Natural killer cell treated with Interleukin-12 subunit alpha and Interleukin-12 subunit beta and Interleukin-15 and Interleukin-18, amount 100 ng/mL, for 72 hours (primary cell): ENCODE data around the gene MPV17. TPM values are rescaled to one million over a fixed set of nuclear protein-coding genes. Genes with fewer than 3 reads are reported as not detected.

ENCODE experiments used
- ATAC-seq, 2 donors: fragments of 150-1000 bp; cut with Tn5 transposase in 1 of 2; sonication (Bioruptor Pico), chemical (Tn5 transposase) in 1 of 2; 2 replicates each; pipeline ENCODE4 v1.10.0; 2021
- DNase-seq: peaks from one replicate; pipeline ENCODE4 v3.0.0; 2022; ENCODE audit warnings: low spot score
- H3K27ac Mint-ChIP-seq, 2 donors: 1 replicate in 1 of 2; 2 replicates in 1 of 2; pipeline ENCODE4 v1.8.0; 2022; ENCODE audit warnings: mixed read lengths in 2 of 2, mild to moderate bottlenecking in 1 of 2, moderate library complexity in 1 of 2
- H3K27me3 Mint-ChIP-seq, 2 donors: 1 replicate in 1 of 2; 2 replicates in 1 of 2; pipeline ENCODE4 v1.8.0; 2022; ENCODE audit warnings: mixed read lengths in 2 of 2
- H3K36me3 Mint-ChIP-seq: one replicate; pipeline ENCODE4 v1.8.0; 2022; ENCODE audit warnings: mixed read lengths
- H3K4me1 Mint-ChIP-seq, 2 donors: 1 replicate in 1 of 2; 2 replicates in 1 of 2; pipeline ENCODE4 v1.8.0; 2022; ENCODE audit warnings: low read depth in 2 of 2, mixed read lengths in 2 of 2, mild to moderate bottlenecking in 1 of 2
- H3K4me3 Mint-ChIP-seq: one replicate; pipeline ENCODE4 v1.8.0; 2022; ENCODE audit warnings: mixed read lengths
- H3K9me3 Mint-ChIP-seq: 2 replicates; pipeline ENCODE4 v1.8.0; 2022; ENCODE audit warnings: mixed read lengths
- total RNA-seq, 2 donors: library from RNA; stranded (reverse); gene quantifications; one replicate each; pipeline ENCODE4 v1.2.3, GENCODE V29; 2022

The MPV17 gene
- total RNA-seq, 2 donors from 2014 or later: 92.4 to 96.1 TPM

DNA sequence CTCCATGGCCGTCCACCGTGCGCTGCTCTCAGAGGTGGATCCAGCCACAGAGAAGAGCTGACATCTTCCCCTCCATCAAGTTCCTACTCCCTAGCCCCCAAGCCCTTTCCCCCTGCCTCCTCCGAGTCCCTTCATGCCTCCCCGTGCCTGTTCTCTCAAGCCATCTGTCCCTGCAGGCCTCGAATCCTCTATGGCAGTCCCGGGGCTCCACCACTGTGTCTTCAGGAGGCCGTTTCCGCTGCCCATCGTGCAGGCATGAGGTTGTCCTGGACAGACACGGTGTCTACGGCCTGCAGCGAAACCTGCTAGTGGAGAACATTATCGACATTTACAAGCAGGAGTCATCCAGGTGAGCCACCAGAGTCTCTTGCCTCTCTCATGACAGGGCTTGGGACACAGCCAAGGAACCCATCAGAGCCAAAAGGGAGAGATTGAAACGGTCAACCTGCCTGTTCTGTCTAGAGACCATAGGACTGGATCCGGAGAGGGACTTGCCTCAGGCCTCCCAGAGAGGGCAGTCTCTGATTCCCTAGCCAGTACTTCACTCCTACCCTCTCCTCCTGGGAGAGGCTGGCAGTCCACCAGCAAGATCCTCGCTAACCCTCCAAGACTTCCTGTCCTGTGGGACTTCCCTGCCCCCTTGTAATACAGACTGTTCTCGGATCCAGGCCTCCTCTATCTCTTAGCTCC lies 24.4 kb downstream of the MPV17 start:
- Mint-ChIP-seq H3K27ac (no peak overlapping the region), H3K27me3 (peaks cover 0 to 6% of the 10 kb centered on the region in 2 donors), H3K9me3 (no peaks in the 10 kb centered on the region)

DNA sequence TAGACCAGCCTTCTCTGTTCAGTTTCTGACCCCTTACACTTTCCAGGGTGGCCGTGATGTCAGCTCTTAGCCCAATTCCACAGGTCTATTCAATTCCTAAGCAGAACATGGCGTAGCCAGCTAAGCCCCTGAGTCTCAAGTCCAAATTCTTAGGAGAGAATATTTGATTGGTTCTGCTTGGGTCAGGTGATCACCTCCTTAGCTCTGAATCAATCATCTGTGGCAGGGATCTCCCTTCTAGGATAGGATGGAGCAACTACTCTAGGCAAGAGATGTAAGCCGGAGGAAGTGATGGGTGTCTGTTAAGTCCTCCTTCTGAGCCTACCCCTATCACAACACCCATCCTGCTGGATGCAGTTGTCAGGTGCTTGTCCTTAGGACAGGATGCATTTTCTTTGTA lies 25.7 kb downstream of the MPV17 start:
- Mint-ChIP-seq H3K9me3 (no peaks in the 10 kb centered on the region), H3K36me3 (no peaks in the 10 kb centered on the region), H3K4me1 (no peaks in the 10 kb centered on the region), H3K27ac (no peak overlapping the region), H3K27me3 (peaks cover 0 to 16% of the 10 kb centered on the region in 2 donors), H3K4me3 (no peak overlapping the region)
- ATAC-seq (no peak), DNase-seq (no peak)

More for the DNA sequence above, 24.4 kb downstream of the MPV17 start:
- Mint-ChIP-seq H3K4me3 (no peak overlapping the region), H3K4me1 (no peaks in the 10 kb centered on the region), H3K36me3 (no peaks in the 10 kb centered on the region)
- ATAC-seq (peak; percentile 13 to 22), DNase-seq (no peak)

DNA sequence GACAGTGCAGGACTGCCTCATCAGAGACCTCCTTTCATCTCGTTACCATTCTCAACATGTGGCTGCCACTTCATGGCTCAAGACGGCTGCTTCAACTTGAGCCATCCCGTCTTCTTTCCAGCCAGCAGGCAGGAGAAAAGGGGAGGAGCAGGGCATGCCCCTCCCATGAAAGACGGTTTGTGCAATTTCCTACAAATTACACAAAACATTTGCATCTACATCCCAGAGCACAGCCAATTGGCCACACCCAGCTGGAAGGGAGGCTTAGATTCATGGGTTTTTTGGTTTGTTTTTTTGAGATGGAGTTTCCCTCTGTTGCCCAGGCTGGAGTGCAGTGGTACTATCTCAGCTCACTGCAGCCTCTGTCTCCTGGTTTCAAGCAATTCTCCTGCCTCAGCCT lies 26.4 kb downstream of the MPV17 start:
- DNase-seq (no peak), ATAC-seq (no peak)
- no peak overlapping the region for H3K27ac Mint-ChIP-seq
- H3K4me1 Mint-ChIP-seq: no peaks in the 10 kb centered on the region
- H3K9me3 Mint-ChIP-seq: no peaks in the 10 kb centered on the region
- no peaks in the 10 kb centered on the region for H3K36me3 Mint-ChIP-seq
- H3K4me3 Mint-ChIP-seq: no peak overlapping the region
- H3K27me3 Mint-ChIP-seq: peaks cover 0 to 16% of the 10 kb centered on the region in 2 donors

DNA sequence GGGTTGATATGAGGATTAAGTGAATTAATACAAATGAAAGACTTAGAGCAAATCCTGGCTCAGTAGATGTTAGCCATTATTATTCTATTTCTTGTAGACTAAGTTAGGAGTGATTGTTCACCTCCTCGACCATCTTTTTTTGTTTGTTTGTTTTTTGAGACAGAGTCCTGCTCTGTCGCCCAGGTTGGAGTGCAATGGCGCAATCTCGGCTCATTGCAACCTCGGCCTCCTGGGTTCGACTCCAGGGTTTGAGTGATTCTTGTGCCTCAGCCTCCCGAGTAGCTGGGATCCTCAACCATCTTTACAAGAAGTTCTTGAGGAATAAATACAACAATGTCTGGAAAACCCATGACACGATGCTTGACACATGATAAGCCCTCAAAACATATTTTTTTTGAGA lies 28.0 kb downstream of the MPV17 start:
- DNase-seq (no peak), ATAC-seq (no peak)
- no peaks in the 10 kb centered on the region for H3K9me3 Mint-ChIP-seq
- H3K4me1 Mint-ChIP-seq: no peaks in the 10 kb centered on the region
- H3K4me3 Mint-ChIP-seq: no peak overlapping the region
- no peaks in the 10 kb centered on the region for H3K36me3 Mint-ChIP-seq
- peaks cover 0 to 16% of the 10 kb centered on the region in 2 donors for H3K27me3 Mint-ChIP-seq
- no peak overlapping the region for H3K27ac Mint-ChIP-seq

DNA sequence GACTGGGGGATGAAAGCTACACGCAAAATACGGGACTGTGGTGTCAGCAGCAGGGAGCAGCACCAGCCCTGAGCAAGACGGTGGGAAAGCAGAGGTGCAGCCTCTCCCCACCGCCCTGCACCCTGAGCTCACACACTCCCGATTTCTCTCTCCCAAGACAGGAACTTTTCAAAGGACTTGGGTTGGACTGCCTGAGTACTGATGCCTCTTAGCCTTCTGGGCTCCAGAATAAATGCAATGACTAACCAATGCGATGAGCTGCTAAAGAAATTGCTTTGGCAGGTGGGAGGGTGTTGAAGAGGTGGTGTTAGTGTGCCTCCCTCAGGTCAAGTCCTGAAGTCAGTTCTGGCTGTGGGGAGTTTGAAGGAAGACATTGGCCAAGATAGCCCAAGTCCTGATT lies 31.0 kb downstream of the MPV17 start:
- ATAC-seq: no peak
- no peak overlapping the region for H3K4me3 Mint-ChIP-seq
- H3K4me1 Mint-ChIP-seq: no peaks in the 10 kb centered on the region
- H3K27me3 Mint-ChIP-seq: peaks cover 0 to 19% of the 10 kb centered on the region in 2 donors
- DNase-seq: no peak
- H3K36me3 Mint-ChIP-seq: no peaks in the 10 kb centered on the region
- H3K27ac Mint-ChIP-seq: no peak overlapping the region
- H3K9me3 Mint-ChIP-seq: no peaks in the 10 kb centered on the region

DNA sequence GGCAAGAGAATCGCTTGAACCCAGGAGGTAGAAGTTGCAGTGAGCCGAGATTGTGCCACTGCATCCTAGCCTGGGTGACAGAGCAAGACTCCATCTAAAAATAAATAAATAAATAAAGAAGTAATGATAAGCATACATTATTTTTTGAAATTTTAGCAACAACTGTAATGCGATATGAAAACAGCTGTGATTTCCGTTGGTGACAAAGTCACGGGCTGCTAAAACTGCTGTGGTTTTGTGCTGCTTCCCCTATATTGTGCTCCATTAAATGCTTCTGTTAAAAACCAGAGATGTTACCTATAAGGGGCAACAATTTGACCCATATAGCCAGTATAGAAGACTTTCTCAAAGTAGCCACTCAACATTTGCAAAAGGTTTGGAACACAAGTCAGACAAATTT lies 32.3 kb downstream of the MPV17 start:
- no peak for ATAC-seq

DNA sequence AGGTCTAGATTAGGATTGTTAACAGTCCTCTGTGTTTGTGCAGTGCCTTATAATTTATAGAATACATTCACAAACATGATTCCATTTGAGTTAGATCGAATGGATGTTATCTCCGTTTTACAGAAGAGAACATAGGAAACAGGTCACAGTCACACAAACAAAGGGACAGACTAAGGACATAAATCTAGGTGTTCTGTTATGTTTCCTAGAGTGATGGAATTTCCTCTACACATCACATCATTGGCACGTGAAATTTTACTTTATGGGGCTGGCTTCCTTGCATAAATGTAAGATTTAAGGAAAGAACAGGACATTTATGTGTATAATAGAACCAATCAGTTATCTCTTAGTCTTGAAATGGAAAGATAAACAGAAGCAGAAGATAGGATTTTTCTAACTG lies 34.3 kb downstream of the MPV17 start:
- no peak overlapping the region for H3K27ac Mint-ChIP-seq
- H3K36me3 Mint-ChIP-seq: no peaks in the 10 kb centered on the region
- H3K4me1 Mint-ChIP-seq: no peaks in the 10 kb centered on the region
- peaks cover 0 to 26% of the 10 kb centered on the region in 2 donors for H3K27me3 Mint-ChIP-seq
- no peaks in the 10 kb centered on the region for H3K9me3 Mint-ChIP-seq
- DNase-seq (no peak), ATAC-seq (no peak)
- H3K4me3 Mint-ChIP-seq: no peak overlapping the region

More for the DNA sequence above, 32.3 kb downstream of the MPV17 start:
- peaks cover 0 to 26% of the 10 kb centered on the region in 2 donors for H3K27me3 Mint-ChIP-seq
- no peaks in the 10 kb centered on the region for H3K9me3 Mint-ChIP-seq
- no peaks in the 10 kb centered on the region for H3K4me1 Mint-ChIP-seq
- H3K27ac Mint-ChIP-seq: no peak overlapping the region
- H3K36me3 Mint-ChIP-seq: no peaks in the 10 kb centered on the region
- H3K4me3 Mint-ChIP-seq: no peak overlapping the region
- DNase-seq: no peak

DNA sequence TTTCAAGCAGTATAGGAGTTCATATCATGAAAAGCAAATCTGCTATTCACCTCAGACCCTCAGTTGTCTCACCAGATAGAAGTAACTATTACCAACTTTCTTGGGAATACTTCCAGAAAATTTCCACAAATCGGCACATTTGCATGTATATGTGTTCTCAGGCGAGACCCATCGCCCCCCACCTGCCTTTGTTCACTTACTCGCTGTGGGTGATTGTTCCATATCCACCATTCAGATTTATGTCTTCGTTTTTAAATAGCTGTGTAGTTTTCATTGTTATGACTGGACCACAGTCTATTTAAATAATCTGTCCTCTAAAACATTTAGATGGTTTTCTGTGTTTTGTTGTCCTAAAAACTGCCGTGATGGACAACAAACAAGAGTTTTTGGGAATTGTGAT lies 37.4 kb downstream of the MPV17 start:
- DNase-seq: no peak
- no peaks in the 10 kb centered on the region for H3K4me1 Mint-ChIP-seq
- no peak overlapping the region for H3K27ac Mint-ChIP-seq
- H3K36me3 Mint-ChIP-seq: no peaks in the 10 kb centered on the region
- H3K27me3 Mint-ChIP-seq: peaks cover 12 to 36% of the 10 kb centered on the region in 2 donors
- no peak overlapping the region for H3K4me3 Mint-ChIP-seq
- H3K9me3 Mint-ChIP-seq: no peaks in the 10 kb centered on the region
- no peak for ATAC-seq

DNA sequence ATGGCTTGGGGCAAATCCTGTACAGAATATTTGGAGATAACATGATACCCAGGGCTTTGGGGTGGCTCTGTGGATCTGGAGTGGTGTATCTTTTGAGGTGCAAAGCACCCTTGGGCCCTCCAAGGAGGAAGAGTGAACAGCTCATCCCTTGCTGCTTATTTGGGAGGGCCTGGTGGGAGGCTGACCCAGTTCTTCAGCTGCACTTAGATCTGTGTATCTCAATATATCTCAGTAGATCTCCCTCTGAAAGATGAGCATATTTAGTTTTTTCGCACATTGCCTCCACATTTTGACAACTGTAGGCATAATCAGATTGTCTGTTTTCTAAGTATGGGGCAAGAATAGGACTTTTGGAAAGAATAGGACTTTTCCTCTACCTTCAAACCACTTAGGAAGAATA lies 37.9 kb downstream of the MPV17 start:
- H3K36me3 Mint-ChIP-seq: no peaks in the 10 kb centered on the region
- peaks cover 12 to 36% of the 10 kb centered on the region in 2 donors for H3K27me3 Mint-ChIP-seq
- DNase-seq (no peak), ATAC-seq (no peak)
- H3K4me1 Mint-ChIP-seq: peaks cover 0 to 2% of the 10 kb centered on the region in 2 donors
- H3K27ac Mint-ChIP-seq: no peak overlapping the region
- H3K9me3 Mint-ChIP-seq: no peaks in the 10 kb centered on the region
- no peak overlapping the region for H3K4me3 Mint-ChIP-seq

DNA sequence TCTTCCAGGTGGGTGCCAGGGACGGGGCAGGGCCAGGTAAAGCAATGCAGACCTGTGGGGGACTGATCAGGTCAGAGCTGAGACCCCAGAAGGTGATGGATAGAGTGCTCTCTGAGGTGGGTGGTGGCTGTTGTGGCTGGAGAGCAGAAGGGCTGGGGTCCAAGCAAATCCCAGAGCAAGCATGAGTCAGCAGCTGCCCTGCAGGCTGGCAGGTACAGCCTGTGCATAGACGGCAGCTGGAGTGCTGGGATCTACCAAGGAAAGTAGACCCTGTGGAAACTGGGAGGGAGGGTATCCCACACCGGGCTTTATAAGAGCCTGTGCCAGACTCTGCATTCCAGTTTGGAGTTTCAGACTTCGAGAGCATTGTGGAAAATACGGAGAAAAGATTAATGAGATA lies 40.0 kb downstream of the MPV17 start:
- no peaks in the 10 kb centered on the region for H3K36me3 Mint-ChIP-seq
- H3K4me3 Mint-ChIP-seq: no peak overlapping the region
- ATAC-seq (peak in 1 of 2 donors; percentile 20), DNase-seq (no peak)
- H3K4me1 Mint-ChIP-seq: peaks cover 3 to 5% of the 10 kb centered on the region in 2 donors
- H3K27me3 Mint-ChIP-seq: peaks cover 17 to 38% of the 10 kb centered on the region in 2 donors
- no peaks in the 10 kb centered on the region for H3K9me3 Mint-ChIP-seq
- no peak overlapping the region for H3K27ac Mint-ChIP-seq

DNA sequence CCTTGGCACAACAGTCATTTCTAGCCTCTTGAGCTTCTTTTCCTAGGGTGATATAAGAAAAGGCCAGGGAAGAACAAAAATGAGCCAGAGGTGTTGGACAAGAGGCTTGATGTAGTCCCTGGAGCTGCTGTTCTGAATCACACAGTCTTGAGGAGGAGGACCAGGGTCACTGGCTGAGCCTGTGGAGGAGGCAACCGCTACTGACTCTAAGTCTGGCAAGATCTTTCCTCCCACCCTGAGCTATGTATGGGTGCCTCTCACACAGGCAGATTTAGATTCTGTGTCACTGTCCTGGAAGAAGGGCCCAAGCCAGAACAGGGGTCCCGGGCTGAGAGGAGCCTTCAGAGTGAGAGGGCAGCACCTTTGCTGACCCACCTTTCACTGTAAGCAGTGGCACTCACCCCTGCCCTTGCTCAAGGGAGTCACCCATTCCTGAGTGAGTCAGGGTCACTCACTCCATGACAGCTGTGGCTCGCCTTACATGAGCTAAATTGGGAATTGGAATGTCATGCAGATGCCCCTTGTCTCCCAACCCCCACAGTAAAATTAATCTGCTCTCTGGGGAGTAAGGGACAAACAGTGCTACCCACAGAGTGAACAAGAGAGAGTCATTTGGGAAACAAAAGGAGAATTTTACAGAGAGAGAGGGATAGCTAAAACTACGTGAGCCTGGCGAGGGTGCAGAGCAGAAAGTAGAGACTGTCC lies 40.9 kb downstream of the MPV17 start, which contains the start of gene TRIM54:
Gene TRIM54, plus strand, starts transcription at position 575 of the 705 bp plus-strand sequence. CDS start 303 bp downstream, outside the sequence.
- ATAC-seq (peak in 1 of 2 donors; percentile 17), DNase-seq (no peak)
- Mint-ChIP-seq H3K36me3 (no peaks in the 10 kb centered on the region), H3K4me3 (no peak within 1 kb of the TSS), H3K9me3 (no peaks in the 10 kb centered on the region), H3K4me1 (peaks cover 3 to 5% of the 10 kb centered on the region in 2 donors), H3K27ac (no peak within 1 kb of the TSS), H3K27me3 (peaks cover 21 to 44% of the 10 kb centered on the region in 2 donors)

DNA sequence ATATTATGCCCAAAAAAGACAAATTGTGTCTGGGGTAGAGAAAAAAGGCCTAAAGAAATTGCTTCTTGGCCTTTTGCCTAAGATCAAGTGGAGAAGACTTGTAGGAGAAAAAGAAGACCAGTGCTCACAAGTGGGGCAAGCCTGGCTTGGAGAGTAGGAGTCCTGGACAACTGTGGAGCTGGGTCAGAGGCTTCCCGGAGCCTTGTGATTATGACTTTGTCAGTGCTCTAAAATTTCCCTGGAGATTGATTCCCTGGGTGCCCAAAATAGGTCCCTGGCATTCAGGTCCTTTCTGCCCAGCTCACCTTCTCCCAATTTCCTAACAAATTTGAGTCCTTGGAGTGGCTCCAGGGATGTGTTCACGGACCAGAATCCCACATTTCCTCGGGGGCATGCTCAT lies 41.5 kb downstream of the MPV17 start:
- no peak overlapping the region for H3K4me3 Mint-ChIP-seq
- peaks cover 3 to 5% of the 10 kb centered on the region in 2 donors for H3K4me1 Mint-ChIP-seq
- peaks cover 21 to 40% of the 10 kb centered on the region in 2 donors for H3K27me3 Mint-ChIP-seq
- ATAC-seq: no peak
- no peaks in the 10 kb centered on the region for H3K9me3 Mint-ChIP-seq
- no peak for DNase-seq
- no peaks in the 10 kb centered on the region for H3K36me3 Mint-ChIP-seq
- H3K27ac Mint-ChIP-seq: no peak overlapping the region

DNA sequence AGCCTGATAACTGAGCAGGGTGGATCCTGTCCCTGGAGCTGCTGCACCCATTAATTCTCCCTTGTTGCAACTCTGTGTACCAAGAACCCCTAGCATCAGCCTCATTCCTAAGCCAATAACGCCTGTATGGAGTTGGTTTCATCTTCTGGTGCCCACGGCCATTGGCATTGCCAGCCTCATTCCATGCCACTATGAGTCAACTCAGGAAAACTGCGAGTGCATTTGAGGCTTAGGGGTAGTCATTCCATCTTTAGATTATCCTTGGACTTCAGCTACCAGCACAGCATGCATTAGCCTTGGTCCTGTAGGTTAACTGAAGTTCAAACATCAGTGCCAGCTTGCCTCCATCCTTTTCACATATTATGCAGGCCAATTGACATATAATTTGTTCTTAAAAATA lies 42.1 kb downstream of the MPV17 start:
- no peaks in the 10 kb centered on the region for H3K9me3 Mint-ChIP-seq
- no peak for ATAC-seq
- H3K36me3 Mint-ChIP-seq: no peaks in the 10 kb centered on the region
- peaks cover 21 to 36% of the 10 kb centered on the region in 2 donors for H3K27me3 Mint-ChIP-seq
- peaks cover 3 to 5% of the 10 kb centered on the region in 2 donors for H3K4me1 Mint-ChIP-seq
- H3K4me3 Mint-ChIP-seq: no peak overlapping the region
- no peak for DNase-seq
- no peak overlapping the region for H3K27ac Mint-ChIP-seq

DNA sequence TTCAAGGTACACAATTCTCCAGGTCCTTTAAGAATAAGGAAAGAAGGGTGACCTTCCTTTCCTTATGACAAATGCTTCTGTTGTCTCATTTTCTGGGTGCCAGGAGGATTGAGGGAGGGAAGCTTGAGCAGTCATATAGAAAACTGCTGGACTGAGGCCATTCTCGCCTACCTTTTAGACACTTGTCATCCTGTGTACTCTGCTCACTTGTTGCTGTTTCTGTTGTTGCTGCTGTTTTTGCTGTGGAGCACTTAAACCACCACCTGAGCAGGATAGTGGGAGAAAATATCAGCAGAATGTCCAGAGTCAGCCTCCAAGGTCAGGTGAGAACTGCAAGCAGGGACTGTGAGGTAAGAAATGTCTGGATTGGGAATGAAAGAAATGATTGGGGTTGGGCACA lies 44.9 kb downstream of the MPV17 start:
- ATAC-seq: no peak

More for the DNA sequence above, 44.9 kb downstream of the MPV17 start:
- Mint-ChIP-seq H3K4me3 (no peak overlapping the region), H3K27me3 (peaks cover 26 to 50% of the 10 kb centered on the region in 2 donors), H3K4me1 (peaks cover 3 to 5% of the 10 kb centered on the region in 2 donors), H3K9me3 (no peaks in the 10 kb centered on the region), H3K36me3 (no peaks in the 10 kb centered on the region), H3K27ac (no peak overlapping the region)
- DNase-seq: no peak
